Fibroblast of upper back skin (primary cell): ENCODE measurements around the gene ATP5MG.

ENCODE experiments used
- DNase-seq: peaks from one replicate; pipeline ENCODE4 v3.0.0-alpha.2; 2013

ATP5MG gene

GRCh38 chr11:118442908-118443589 is 41.6 kb downstream of the ATP5MG start:
- DNase-seq: no peak

- no peak for DNase-seq
These were observed 42.3 kb downstream of the ATP5MG start for GRCh38 chr11:118443590-118444218.

- no peak for DNase-seq
These were observed 46.0 kb downstream of the ATP5MG start for GRCh38 chr11:118447423-118447822.

GRCh38 chr11:118448294-118448693 is 46.9 kb downstream of the ATP5MG start:
- DNase-seq: peak; percentile 27

- DNase-seq: no peak
These were observed 48.0 kb downstream of the ATP5MG start for GRCh38 chr11:118449316-118449918.

GRCh38 chr11:118450451-118450850 is 49.0 kb downstream of the ATP5MG start:
- no peak for DNase-seq
